Spleen (tissue), 7 donors: ENCODE data around the gene QKI.

Experiments used
- POLR2AphosphoS5 ChIP-seq, 3 donors: sonication (generic); formaldehyde crosslinking; IDR thresholded peaks; one replicate each; pipeline ENCODE4 v1.5.1; 2017; ENCODE audit warnings: antibody characterized with exemption in 3 of 3
- TF ChIP-seq, protein P1 (sequence below), 11 experiments: fragments of 200-600 bp in 7 of 11; fragments of 450-650 bp in 4 of 11; sonication (generic) in 4 of 11; IDR thresholded peaks in 8 of 11; conservative IDR thresholded peaks in 3 of 11; 1 replicate in 7 of 11; 2 replicates in 4 of 11; pipeline versions ENCODE4 v1.4.0 to v1.8.0; 2016 to 2021; ENCODE audit warnings: antibody characterized with exemption in 11 of 11, inconsistent platforms in 4 of 11, mild to moderate bottlenecking in 1 of 11
- donor health status: DM: no; HTN: no; CAD: no; lungs with moderate emphysema.
- donor health status: DM: no; HTN: no; CAD: no.
- donor health status: DM: no; HTN: no; CAD: no.

DNA sequence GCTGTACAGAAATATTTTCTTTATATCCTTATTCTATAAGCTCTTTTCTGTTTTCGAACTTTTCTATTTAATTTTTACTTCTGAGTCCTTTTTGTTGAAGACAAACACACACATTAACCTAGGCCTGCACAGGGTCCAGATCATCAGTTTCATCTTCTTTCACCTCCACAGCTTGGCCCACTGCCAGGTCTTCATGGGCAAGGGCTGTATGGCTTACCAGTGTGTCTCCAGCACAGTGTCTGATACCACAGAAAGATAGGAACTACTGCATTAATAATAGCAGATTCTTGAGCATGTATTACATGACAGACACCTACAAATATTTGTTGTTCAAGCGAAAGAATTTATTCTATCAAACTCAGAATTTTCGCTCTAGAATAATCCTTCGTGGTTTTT lies 24.4 kb downstream of the QKI start:
- TF ChIP-seq, protein P1, sequence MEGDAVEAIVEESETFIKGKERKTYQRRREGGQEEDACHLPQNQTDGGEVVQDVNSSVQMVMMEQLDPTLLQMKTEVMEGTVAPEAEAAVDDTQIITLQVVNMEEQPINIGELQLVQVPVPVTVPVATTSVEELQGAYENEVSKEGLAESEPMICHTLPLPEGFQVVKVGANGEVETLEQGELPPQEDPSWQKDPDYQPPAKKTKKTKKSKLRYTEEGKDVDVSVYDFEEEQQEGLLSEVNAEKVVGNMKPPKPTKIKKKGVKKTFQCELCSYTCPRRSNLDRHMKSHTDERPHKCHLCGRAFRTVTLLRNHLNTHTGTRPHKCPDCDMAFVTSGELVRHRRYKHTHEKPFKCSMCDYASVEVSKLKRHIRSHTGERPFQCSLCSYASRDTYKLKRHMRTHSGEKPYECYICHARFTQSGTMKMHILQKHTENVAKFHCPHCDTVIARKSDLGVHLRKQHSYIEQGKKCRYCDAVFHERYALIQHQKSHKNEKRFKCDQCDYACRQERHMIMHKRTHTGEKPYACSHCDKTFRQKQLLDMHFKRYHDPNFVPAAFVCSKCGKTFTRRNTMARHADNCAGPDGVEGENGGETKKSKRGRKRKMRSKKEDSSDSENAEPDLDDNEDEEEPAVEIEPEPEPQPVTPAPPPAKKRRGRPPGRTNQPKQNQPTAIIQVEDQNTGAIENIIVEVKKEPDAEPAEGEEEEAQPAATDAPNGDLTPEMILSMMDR (IDR thresholded peaks at IDR 0.05 in 8 of 11, conservative IDR thresholded peaks at IDR 0.05 in 3 of 11) = no peak
- TF ChIP-seq POLR2AphosphoS5 (IDR thresholded peaks at IDR 0.05) = peak in 1 of 3 donors; percentile 7
